AG09319 (cell line): ENCODE results near the gene TSPAN6.
A peak's percentile ranks its signal among the peaks of the same experiment; 100 is the strongest.

Experiments
- DNase-seq: peaks from one replicate; pipeline ENCODE4 v3.0.0-alpha.2; 2010; ENCODE audit warnings: low read depth; ENCODE audit errors: extremely low read depth
- CTCF ChIP-seq: IDR thresholded peaks from 2 replicates; pipeline ENCODE4 v1.5.1; 2011; ENCODE audit warnings: low read depth, mild to moderate bottlenecking, inconsistent platforms, low read length, moderate library complexity

TSPAN6 gene

GRCh38 chrX:100658941-100659381, 22.4 kb upstream of the TSPAN6 start:
- no peak for TF ChIP-seq CTCF
- DNase-seq, result no peak

GRCh38 chrX:100654261-100654660, 17.7 kb upstream of the TSPAN6 start:
- TF ChIP-seq CTCF, result peak; percentile 14
- no peak for DNase-seq

GRCh38 chrX:100652266-100652665, 15.7 kb upstream of the TSPAN6 start:
- no peak for DNase-seq
- TF ChIP-seq CTCF, result no peak

- TF ChIP-seq CTCF, result no peak
- DNase-seq, result no peak
These were observed 14.2 kb upstream of the TSPAN6 start for GRCh38 chrX:100650841-100651240.

- peak; percentile 74 for DNase-seq
- no peak for TF ChIP-seq CTCF
These were observed 13.1 kb upstream of the TSPAN6 start for GRCh38 chrX:100649550-100650356.

GRCh38 chrX:100648458-100649417, 12.1 kb upstream of the TSPAN6 start:
- TF ChIP-seq CTCF, result no peak
- no peak for DNase-seq

- no peak for TF ChIP-seq CTCF
- no peak for DNase-seq
These were observed 11.1 kb upstream of the TSPAN6 start for GRCh38 chrX:100647739-100648138.
